Osteoblast (primary cell): ENCODE results near the gene AKAP7. TPM values are rescaled to one million over a fixed set of nuclear protein-coding genes. Genes with fewer than 3 reads are reported as not detected.
A peak's percentile ranks its signal among the peaks of the same experiment; 100 is the strongest.

Source experiments
- DNase-seq: peaks from one replicate; pipeline ENCODE4 v3.0.0; 2011; ENCODE audit warnings: low spot score, mixed read lengths; ENCODE audit not compliant: insufficient read length; ENCODE audit errors: missing footprints
- H2AFZ ChIP-seq: 2 replicates; pipeline ENCODE4 v1.6.0; 2011; ENCODE audit warnings: mild to moderate bottlenecking, low read length
- H3K27ac ChIP-seq: 2 replicates; pipeline ENCODE4 v1.5.1; 2011; ENCODE audit warnings: mild to moderate bottlenecking, low read depth, low read length, moderate library complexity
- H3K27me3 ChIP-seq: 2 replicates; pipeline ENCODE4 v1.6.0; 2012; ENCODE audit warnings: mild to moderate bottlenecking, control low read depth, inconsistent platforms, low read length, moderate library complexity; ENCODE audit not compliant: insufficient read depth
- H3K36me3 ChIP-seq: 2 replicates; pipeline ENCODE4 v1.5.1; 2011; ENCODE audit warnings: mild to moderate bottlenecking, low read length, control low read depth, moderate library complexity; ENCODE audit not compliant: insufficient read depth
- H3K4me1 ChIP-seq: 2 replicates; pipeline ENCODE4 v1.5.1; 2011; ENCODE audit warnings: mild to moderate bottlenecking, low read length, control low read depth, moderate library complexity; ENCODE audit not compliant: insufficient read depth
- H3K4me2 ChIP-seq: 2 replicates; pipeline ENCODE4 v1.6.0; 2011; ENCODE audit warnings: mild to moderate bottlenecking, low read length; ENCODE audit not compliant: insufficient read depth
- H3K4me3 ChIP-seq: fragments of 200-600 bp; sonication (generic); 3 replicates; pipeline ENCODE4 v1.5.1; 2012; ENCODE audit warnings: mild to moderate bottlenecking, low read length, inconsistent platforms; ENCODE audit not compliant: insufficient read depth
- H3K79me2 ChIP-seq: 2 replicates; pipeline ENCODE4 v1.6.0; 2012; ENCODE audit warnings: mild to moderate bottlenecking, low read length, control low read depth, inconsistent platforms; ENCODE audit not compliant: insufficient read depth
- H3K9me3 ChIP-seq: 2 replicates; pipeline ENCODE4 v1.5.1; 2011; ENCODE audit warnings: low read depth, low read length, control low read depth
- H4K20me1 ChIP-seq: 2 replicates; pipeline ENCODE4 v1.6.0; 2012; ENCODE audit warnings: mild to moderate bottlenecking, low read length, control low read depth; ENCODE audit not compliant: insufficient read depth
- CTCF ChIP-seq: IDR thresholded peaks from 2 replicates; pipeline ENCODE4 v1.5.1; 2011; ENCODE audit warnings: mild to moderate bottlenecking, low read depth, low read length, moderate library complexity; ENCODE audit errors: extremely low read depth
- total RNA-seq: library from RNA; depleted of rRNA; stranded (reverse); fragments of >200 nt; gene quantifications from 2 replicates; pipeline ENCODE4 v1.2.3, GENCODE V29; 2012

The AKAP7 gene
- total RNA-seq, 1 donor: 4.0 TPM

DNA sequence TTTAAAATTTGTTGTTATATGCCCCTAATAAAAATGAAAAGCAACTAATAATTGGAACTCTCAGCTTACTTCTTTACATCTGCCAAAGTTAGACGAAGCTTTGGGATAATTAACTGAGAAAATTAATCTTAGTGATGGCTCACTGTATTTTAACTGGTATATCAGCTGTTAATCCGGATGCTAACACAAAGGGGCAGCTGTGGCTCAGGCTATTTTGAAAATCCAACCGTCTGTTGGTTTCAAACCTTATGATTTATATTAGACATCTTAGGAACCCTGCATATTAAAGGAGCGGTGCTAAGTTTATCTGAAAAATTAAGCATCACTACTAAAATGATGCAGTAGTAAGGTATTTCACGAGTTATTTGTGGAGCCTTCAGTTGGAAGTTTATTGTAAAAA, 96.6 kb downstream of the AKAP7 start:
- no peaks in the 10 kb centered on the region for H3K9me3 ChIP-seq
- TF ChIP-seq CTCF: no peak
- H3K4me1 ChIP-seq: no peaks in the 10 kb centered on the region
- no peak overlapping the region for H3K4me2 ChIP-seq
- no peak overlapping the region for H2AFZ ChIP-seq
- no peak overlapping the region for H3K4me3 ChIP-seq
- no peak for DNase-seq
- H3K27me3 ChIP-seq: no peaks in the 10 kb centered on the region
- H3K36me3 ChIP-seq: no peaks in the 10 kb centered on the region
- H3K27ac ChIP-seq: no peak overlapping the region
- no peaks in the 10 kb centered on the region for H3K79me2 ChIP-seq
- H4K20me1 ChIP-seq: no peaks in the 10 kb centered on the region

DNA sequence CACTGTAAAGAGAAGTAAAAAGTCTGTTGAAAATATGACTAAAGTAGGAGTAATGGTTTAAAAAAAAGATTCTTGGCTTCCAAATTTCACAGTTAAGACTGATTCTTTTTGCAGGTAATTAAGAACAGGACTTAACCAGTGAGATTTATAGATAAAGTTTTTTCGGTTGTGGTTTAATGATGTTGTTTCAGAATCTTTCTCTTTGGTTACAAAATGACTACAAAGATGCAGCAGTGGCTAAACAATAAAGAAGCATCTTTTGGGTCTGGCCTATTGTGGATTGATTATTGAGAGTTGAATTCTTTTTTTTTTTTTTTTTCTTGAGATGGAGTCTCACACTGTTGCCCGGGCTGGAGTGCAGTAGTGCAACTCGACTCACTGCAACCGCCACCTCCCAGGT, 109.7 kb downstream of the AKAP7 start:
- H3K27ac ChIP-seq: no peak overlapping the region
- TF ChIP-seq CTCF: no peak
- H3K27me3 ChIP-seq: no peaks in the 10 kb centered on the region
- no peaks in the 10 kb centered on the region for H3K9me3 ChIP-seq
- H3K4me1 ChIP-seq: no peaks in the 10 kb centered on the region
- no peak overlapping the region for H3K4me3 ChIP-seq
- DNase-seq: no peak
- no peak overlapping the region for H2AFZ ChIP-seq
- H3K36me3 ChIP-seq: no peaks in the 10 kb centered on the region
- H3K4me2 ChIP-seq: no peak overlapping the region
- H4K20me1 ChIP-seq: no peaks in the 10 kb centered on the region
- H3K79me2 ChIP-seq: no peaks in the 10 kb centered on the region

DNA sequence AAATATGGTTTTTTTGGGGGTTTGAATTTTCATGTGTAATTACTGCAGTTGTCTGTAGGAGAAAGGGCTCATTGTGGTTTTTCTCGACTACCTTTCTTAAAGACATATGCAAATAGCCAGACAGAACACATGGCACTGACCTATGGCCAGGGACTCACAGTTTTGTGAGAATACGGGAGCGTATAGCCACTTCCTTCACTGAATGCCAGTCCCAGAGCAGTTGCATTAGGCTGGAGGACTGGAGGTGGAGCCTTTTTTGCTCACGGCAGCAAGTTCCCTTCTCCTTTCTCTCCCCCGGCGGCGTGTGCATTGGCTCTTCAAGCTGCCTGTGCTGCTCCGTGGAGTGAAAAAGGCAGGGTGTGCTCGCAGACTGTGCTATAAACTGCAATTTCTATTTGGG, 114.9 kb downstream of the AKAP7 start:
- no peaks in the 10 kb centered on the region for H3K9me3 ChIP-seq
- H3K4me1 ChIP-seq: peaks cover 5% of the 10 kb centered on the region
- TF ChIP-seq CTCF: no peak
- H2AFZ ChIP-seq: peak overlapping the region; percentile 91
- no peaks in the 10 kb centered on the region for H3K27me3 ChIP-seq
- H4K20me1 ChIP-seq: no peaks in the 10 kb centered on the region
- peak overlapping the region; percentile 85 for H3K4me2 ChIP-seq
- no peaks in the 10 kb centered on the region for H3K79me2 ChIP-seq
- H3K36me3 ChIP-seq: no peaks in the 10 kb centered on the region
- H3K4me3 ChIP-seq: peak overlapping the region; percentile 72
- DNase-seq: peak; percentile 84
- no peak overlapping the region for H3K27ac ChIP-seq

- no peak for DNase-seq
- peak overlapping the region; percentile 85 for H3K4me2 ChIP-seq
- H3K27ac ChIP-seq: no peak overlapping the region
- H3K36me3 ChIP-seq: no peaks in the 10 kb centered on the region
- H4K20me1 ChIP-seq: no peaks in the 10 kb centered on the region
- TF ChIP-seq CTCF: no peak
- no peaks in the 10 kb centered on the region for H3K79me2 ChIP-seq
- no peak overlapping the region for H2AFZ ChIP-seq
- H3K4me1 ChIP-seq: peaks cover 5% of the 10 kb centered on the region
- no peaks in the 10 kb centered on the region for H3K9me3 ChIP-seq
- H3K27me3 ChIP-seq: no peaks in the 10 kb centered on the region
- H3K4me3 ChIP-seq: peak overlapping the region; percentile 72
Measured at GRCh38 chr6:131250936-131251335, 115.7 kb downstream of the AKAP7 start.
